Liver (tissue), 9 donors: Measurements from ENCODE around the gene RAMP3. TPM values are rescaled to one million over a fixed set of nuclear protein-coding genes. Genes with fewer than 3 reads are reported as not detected.

Experiments used
- DNase-seq: peaks from one replicate; pipeline ENCODE4 v3.0.0-alpha.2; 2017; ENCODE audit warnings: low spot score
- H3K27ac ChIP-seq, 2 donors: one replicate each; pipeline ENCODE4 v1.7.0; 2013; ENCODE audit warnings: inconsistent platforms in 2 of 2, low read length in 2 of 2, control low read depth in 1 of 2, low read depth in 1 of 2, mild to moderate bottlenecking in 1 of 2
- H3K27me3 ChIP-seq, 4 donors: one replicate each; pipeline versions ENCODE4 v1.6.1 to v1.7.0; 2013; ENCODE audit warnings: low read length in 3 of 4, inconsistent platforms in 1 of 4, mild to moderate bottlenecking in 1 of 4, moderate library complexity in 1 of 4; ENCODE audit not compliant: control insufficient read depth in 4 of 4, insufficient read depth in 4 of 4
- H3K36me3 ChIP-seq, 4 donors: one replicate each; pipeline versions ENCODE4 v1.6.1 to v1.7.0; 2013; ENCODE audit warnings: low read length in 3 of 4, mild to moderate bottlenecking in 3 of 4, low read depth in 1 of 4, moderate library complexity in 1 of 4; ENCODE audit not compliant: control insufficient read depth in 4 of 4, insufficient read depth in 3 of 4
- H3K4me1 ChIP-seq, 4 donors: one replicate each; pipeline versions ENCODE4 v1.6.1 to v1.7.0; 2013; ENCODE audit warnings: low read length in 3 of 4, mild to moderate bottlenecking in 3 of 4, moderate library complexity in 1 of 4; ENCODE audit not compliant: control insufficient read depth in 4 of 4, insufficient read depth in 4 of 4
- H3K4me3 ChIP-seq, 3 donors: one replicate each; pipeline versions ENCODE4 v1.6.1 to v1.7.0; 2013; ENCODE audit warnings: low read length in 3 of 3, control low read depth in 1 of 3, low read depth in 1 of 3, mild to moderate bottlenecking in 1 of 3
- H3K9ac ChIP-seq, 2 donors: one replicate each; pipeline ENCODE4 v1.7.0; 2013; ENCODE audit warnings: low read length in 2 of 2, mild to moderate bottlenecking in 2 of 2, moderate library complexity in 2 of 2, control low read depth in 1 of 2, low read depth in 1 of 2
- H3K9me3 ChIP-seq, 4 donors: one replicate each; pipeline versions ENCODE4 v1.6.1 to v1.7.0; 2013; ENCODE audit warnings: low read length in 3 of 4; ENCODE audit not compliant: control insufficient read depth in 4 of 4
- FOXA1 ChIP-seq: IDR thresholded peaks from 2 replicates; pipeline ENCODE4 v1.6.1; 2016; ENCODE audit warnings: antibody characterized with exemption
- FOXA2 ChIP-seq: IDR thresholded peaks from 2 replicates; pipeline ENCODE4 v1.6.1; 2016; ENCODE audit warnings: antibody characterized with exemption
- HNF4A ChIP-seq, 2 donors: conservative IDR thresholded peaks; 2 replicates each; pipeline ENCODE4 v1.6.1; 2016; ENCODE audit warnings: antibody characterized with exemption in 2 of 2, mild to moderate bottlenecking in 2 of 2
- HNF4G ChIP-seq: IDR thresholded peaks from 2 replicates; pipeline ENCODE4 v1.6.1; 2016; ENCODE audit warnings: antibody characterized with exemption
- JUND ChIP-seq, 2 donors: IDR thresholded peaks; 2 replicates each; pipeline ENCODE4 v1.6.1; 2016; ENCODE audit warnings: antibody characterized with exemption in 2 of 2
- NR2F2 ChIP-seq: IDR thresholded peaks from 2 replicates; pipeline ENCODE4 v1.6.1; 2016; ENCODE audit warnings: antibody characterized with exemption
- RAD21 ChIP-seq, 2 donors: IDR thresholded peaks; 2 replicates each; pipeline ENCODE4 v1.6.1; 2016; ENCODE audit warnings: antibody characterized with exemption in 2 of 2, mild to moderate bottlenecking in 2 of 2
- RXRA ChIP-seq, 2 donors: IDR thresholded peaks; 2 replicates each; pipeline ENCODE4 v1.6.1; 2017 to 2018; ENCODE audit warnings: antibody characterized with exemption in 2 of 2, mild to moderate bottlenecking in 1 of 2
- TAF1 ChIP-seq: conservative IDR thresholded peaks from 2 replicates; pipeline ENCODE4 v1.6.1; 2016; ENCODE audit warnings: antibody characterized with exemption, mild to moderate bottlenecking
- YY1 ChIP-seq: IDR thresholded peaks from 2 replicates; pipeline ENCODE4 v1.6.1; 2016; ENCODE audit warnings: antibody characterized with exemption, mild to moderate bottlenecking
- WGBS: extraction: QIAGEN DNeasy Blood & Tissue Kit; methylation state at CpG from one replicate; pipeline ENCODE4 v1.1.7; 2013; 5-methylcytosine and 5-hydroxymethylcytosine counted together
- polyA plus RNA-seq, 2 donors: library from polyadenylated mRNA; stranded (reverse) in 1 of 2; unstranded in 1 of 2; fragments of 200-250 nt in 1 of 2; fragments of >200 nt in 1 of 2; fragmentation: Nextera tagmentation in 1 of 2; extraction: Ambion mirVana in 1 of 2; gene quantifications; one replicate each; pipeline versions ENCODE4 v1.2.1 to v1.2.3, GENCODE V29; 2013 to 2015
- total RNA-seq, 2 donors: library from RNA; depleted of rRNA; stranded (reverse); fragments of >200 nt; gene quantifications; one replicate each; pipeline ENCODE4 v1.2.3, GENCODE V29; 2014
- TF ChIP-seq, protein P1 (sequence below): IDR thresholded peaks from 2 replicates; pipeline ENCODE4 v1.6.1; 2016; ENCODE audit warnings: antibody characterized with exemption
- TF ChIP-seq, protein P2 (sequence below): fragments of 150-350 bp; IDR thresholded peaks from 2 replicates; pipeline ENCODE4 v1.5.1; 2017; ENCODE audit warnings: improper control_type of control experiment, low read depth, low read length; ENCODE audit not compliant: missing input control
- TF ChIP-seq, protein P3 (sequence below): IDR thresholded peaks from 2 replicates; pipeline ENCODE4 v1.6.1; 2016; ENCODE audit warnings: antibody characterized with exemption, mild to moderate bottlenecking
- TF ChIP-seq, protein P4 (sequence below): IDR thresholded peaks from 2 replicates; pipeline ENCODE4 v1.6.1; 2016; ENCODE audit warnings: antibody characterized with exemption
- TF ChIP-seq, protein P5 (sequence below): IDR thresholded peaks from 2 replicates; pipeline ENCODE4 v1.6.1; 2016; ENCODE audit warnings: antibody characterized with exemption
- donor health status: healthy.
- donor health status: healthy.
- donor health status: healthy.
- donor health status: healthy.
- donor health status: healthy.

RAMP3 gene
- total and polyA plus RNA-seq, 4 donors: 2.3 to 30.0 (median 22.2) TPM

DNA sequence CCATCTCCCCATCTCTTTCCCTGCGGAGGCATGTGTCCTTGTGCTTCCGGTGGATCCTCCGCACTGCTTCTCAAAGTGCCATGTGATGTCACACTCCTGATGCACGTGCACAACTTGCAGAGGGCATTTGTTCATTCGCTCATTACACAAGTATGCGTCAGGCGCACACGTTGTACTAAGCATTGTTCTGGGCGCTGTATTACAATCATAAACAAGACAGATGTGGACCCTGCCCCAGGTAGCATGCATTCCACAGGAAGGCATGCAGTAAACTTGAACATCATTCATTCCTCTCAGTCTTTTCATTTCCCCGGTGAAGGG lies 9.0 kb upstream of the RAMP3 start:
- H3K27me3 ChIP-seq: peaks cover 0 to 3% (median 1%) of the 10 kb centered on the region in 4 donors
- no peak for DNase-seq
- TF ChIP-seq RXRA (IDR thresholded peaks at IDR 0.05) (no peak), NR2F2 (no peak), TAF1 (no peak), FOXA2 (no peak), HNF4G (no peak), RAD21 (IDR thresholded peaks at IDR 0.05) (no peak), HNF4A (conservative IDR thresholded peaks at IDR 0.05) (no peak), FOXA1 (no peak), YY1 (no peak)
- TF ChIP-seq, protein P1, sequence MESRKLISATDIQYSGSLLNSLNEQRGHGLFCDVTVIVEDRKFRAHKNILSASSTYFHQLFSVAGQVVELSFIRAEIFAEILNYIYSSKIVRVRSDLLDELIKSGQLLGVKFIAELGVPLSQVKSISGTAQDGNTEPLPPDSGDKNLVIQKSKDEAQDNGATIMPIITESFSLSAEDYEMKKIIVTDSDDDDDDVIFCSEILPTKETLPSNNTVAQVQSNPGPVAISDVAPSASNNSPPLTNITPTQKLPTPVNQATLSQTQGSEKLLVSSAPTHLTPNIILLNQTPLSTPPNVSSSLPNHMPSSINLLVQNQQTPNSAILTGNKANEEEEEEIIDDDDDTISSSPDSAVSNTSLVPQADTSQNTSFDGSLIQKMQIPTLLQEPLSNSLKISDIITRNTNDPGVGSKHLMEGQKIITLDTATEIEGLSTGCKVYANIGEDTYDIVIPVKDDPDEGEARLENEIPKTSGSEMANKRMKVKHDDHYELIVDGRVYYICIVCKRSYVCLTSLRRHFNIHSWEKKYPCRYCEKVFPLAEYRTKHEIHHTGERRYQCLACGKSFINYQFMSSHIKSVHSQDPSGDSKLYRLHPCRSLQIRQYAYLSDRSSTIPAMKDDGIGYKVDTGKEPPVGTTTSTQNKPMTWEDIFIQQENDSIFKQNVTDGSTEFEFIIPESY: no peak
- TF ChIP-seq, protein P2, sequence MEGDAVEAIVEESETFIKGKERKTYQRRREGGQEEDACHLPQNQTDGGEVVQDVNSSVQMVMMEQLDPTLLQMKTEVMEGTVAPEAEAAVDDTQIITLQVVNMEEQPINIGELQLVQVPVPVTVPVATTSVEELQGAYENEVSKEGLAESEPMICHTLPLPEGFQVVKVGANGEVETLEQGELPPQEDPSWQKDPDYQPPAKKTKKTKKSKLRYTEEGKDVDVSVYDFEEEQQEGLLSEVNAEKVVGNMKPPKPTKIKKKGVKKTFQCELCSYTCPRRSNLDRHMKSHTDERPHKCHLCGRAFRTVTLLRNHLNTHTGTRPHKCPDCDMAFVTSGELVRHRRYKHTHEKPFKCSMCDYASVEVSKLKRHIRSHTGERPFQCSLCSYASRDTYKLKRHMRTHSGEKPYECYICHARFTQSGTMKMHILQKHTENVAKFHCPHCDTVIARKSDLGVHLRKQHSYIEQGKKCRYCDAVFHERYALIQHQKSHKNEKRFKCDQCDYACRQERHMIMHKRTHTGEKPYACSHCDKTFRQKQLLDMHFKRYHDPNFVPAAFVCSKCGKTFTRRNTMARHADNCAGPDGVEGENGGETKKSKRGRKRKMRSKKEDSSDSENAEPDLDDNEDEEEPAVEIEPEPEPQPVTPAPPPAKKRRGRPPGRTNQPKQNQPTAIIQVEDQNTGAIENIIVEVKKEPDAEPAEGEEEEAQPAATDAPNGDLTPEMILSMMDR: no peak
- TF ChIP-seq, protein P3, sequence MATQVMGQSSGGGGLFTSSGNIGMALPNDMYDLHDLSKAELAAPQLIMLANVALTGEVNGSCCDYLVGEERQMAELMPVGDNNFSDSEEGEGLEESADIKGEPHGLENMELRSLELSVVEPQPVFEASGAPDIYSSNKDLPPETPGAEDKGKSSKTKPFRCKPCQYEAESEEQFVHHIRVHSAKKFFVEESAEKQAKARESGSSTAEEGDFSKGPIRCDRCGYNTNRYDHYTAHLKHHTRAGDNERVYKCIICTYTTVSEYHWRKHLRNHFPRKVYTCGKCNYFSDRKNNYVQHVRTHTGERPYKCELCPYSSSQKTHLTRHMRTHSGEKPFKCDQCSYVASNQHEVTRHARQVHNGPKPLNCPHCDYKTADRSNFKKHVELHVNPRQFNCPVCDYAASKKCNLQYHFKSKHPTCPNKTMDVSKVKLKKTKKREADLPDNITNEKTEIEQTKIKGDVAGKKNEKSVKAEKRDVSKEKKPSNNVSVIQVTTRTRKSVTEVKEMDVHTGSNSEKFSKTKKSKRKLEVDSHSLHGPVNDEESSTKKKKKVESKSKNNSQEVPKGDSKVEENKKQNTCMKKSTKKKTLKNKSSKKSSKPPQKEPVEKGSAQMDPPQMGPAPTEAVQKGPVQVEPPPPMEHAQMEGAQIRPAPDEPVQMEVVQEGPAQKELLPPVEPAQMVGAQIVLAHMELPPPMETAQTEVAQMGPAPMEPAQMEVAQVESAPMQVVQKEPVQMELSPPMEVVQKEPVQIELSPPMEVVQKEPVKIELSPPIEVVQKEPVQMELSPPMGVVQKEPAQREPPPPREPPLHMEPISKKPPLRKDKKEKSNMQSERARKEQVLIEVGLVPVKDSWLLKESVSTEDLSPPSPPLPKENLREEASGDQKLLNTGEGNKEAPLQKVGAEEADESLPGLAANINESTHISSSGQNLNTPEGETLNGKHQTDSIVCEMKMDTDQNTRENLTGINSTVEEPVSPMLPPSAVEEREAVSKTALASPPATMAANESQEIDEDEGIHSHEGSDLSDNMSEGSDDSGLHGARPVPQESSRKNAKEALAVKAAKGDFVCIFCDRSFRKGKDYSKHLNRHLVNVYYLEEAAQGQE: no peak
- TF ChIP-seq, protein P4, sequence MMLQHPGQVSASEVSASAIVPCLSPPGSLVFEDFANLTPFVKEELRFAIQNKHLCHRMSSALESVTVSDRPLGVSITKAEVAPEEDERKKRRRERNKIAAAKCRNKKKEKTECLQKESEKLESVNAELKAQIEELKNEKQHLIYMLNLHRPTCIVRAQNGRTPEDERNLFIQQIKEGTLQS: no peak

DNA sequence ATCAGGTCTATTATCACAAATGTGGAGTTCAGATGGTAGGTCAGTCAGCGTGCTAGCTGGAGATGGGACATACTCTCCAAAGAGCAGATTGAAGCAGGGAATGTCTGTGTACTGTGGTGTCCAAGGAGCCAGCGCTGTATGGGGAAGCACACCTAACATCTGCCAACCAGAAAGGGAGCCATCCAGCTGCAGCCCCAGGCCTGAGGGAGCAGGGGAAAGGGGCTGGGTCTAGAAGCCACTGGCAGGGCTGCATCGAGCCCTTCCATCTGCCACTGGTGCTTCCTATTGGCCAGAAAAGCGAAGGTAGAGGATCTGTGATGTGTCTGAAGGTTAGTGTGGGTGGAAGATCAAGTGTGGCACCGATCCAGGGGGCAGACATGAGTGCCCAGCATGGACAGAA lies 8.0 kb upstream of the RAMP3 start:
- DNase-seq: no peak
- Histone ChIP-seq H3K27ac (no peak overlapping the region), H3K36me3 (no peaks in the 10 kb centered on the region), H3K4me3 (no peak overlapping the region), H3K9ac (no peak overlapping the region), H3K9me3 (no peaks in the 10 kb centered on the region), H3K4me1 (no peaks in the 10 kb centered on the region), H3K27me3 (peaks cover 0 to 3% (median 1%) of the 10 kb centered on the region in 4 donors)
- WGBS: 75% methylated on average over 5 of the region's 5 CpGs
- TF ChIP-seq, protein P1: no peak
- TF ChIP-seq JUND (IDR thresholded peaks at IDR 0.05) (no peak), HNF4A (conservative IDR thresholded peaks at IDR 0.05) (no peak), FOXA1 (no peak), NR2F2 (no peak), YY1 (no peak), TAF1 (no peak), HNF4G (no peak)
- TF ChIP-seq, protein P4: no peak
- TF ChIP-seq, protein P5, sequence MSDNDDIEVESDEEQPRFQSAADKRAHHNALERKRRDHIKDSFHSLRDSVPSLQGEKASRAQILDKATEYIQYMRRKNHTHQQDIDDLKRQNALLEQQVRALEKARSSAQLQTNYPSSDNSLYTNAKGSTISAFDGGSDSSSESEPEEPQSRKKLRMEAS: no peak
- TF ChIP-seq, protein P2: no peak
- TF ChIP-seq, protein P3: no peak

More for the DNA sequence above, 9.0 kb upstream of the RAMP3 start:
- Histone ChIP-seq H3K27ac (no peak overlapping the region), H3K4me1 (no peaks in the 10 kb centered on the region), H3K36me3 (no peaks in the 10 kb centered on the region), H3K9ac (no peak overlapping the region), H3K9me3 (no peaks in the 10 kb centered on the region), H3K4me3 (no peak overlapping the region)
- WGBS: 88% methylated on average over 10 of the region's 10 CpGs
